ENCODE measurements around the gene PLEKHG4B.

PLEKHG4B gene

DNA sequence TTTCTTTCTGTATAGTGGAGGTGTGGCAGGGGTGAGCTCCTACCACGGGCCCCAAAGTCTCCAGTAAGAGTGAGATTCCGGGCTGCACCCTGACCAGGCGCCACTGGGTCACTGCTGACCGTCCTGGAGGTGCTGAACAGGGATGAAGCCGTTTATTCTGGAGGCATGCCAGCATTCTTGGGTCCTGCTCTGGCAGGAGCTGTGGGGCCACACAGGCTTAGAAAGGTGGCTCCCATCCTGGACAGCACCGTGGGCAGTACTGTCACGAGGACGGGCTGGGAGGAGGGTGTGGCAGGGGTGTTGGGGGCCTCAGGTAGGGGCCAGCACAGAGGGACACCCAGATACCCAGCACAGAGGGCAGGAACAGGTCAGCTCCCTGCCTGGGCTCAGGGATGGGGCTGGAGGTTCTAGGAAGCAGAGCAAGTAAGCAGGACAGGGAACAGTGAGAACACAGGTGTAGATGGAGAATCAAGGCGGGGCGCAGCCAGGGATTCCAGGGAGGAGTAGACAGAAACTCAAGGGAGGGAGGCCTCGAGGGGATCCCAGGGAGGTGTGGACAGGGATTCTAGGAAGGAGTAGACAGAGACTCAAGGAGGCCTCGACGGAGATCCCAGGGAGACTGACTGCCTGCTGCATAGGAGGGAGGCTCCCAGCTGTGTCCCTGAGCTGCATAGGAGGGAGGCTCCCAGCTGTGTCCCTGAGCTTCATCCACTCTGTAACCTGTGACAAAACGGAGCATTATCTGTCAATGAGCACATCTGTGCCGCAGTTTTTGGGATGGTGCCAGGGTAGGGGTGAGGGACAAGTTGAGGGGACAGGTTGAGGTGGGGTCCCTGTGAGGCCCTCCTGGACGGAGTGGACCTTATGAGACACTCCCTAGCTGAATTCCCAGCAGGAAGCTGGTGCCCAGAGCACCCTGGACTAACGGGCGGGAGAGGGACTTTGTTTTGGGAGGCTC is 1.1 kb upstream of the PLEKHG4B start:
- H3K4me1 ChIP-seq (ENCODE audit: low read depth, poor library complexity, severe bottlenecking): peaks cover 43% of the 10 kb centered on the region
- peaks cover 21% of the 10 kb centered on the region; the same call in 1 of the 2 replicates for H3K79me2 ChIP-seq (ENCODE audit: insufficient read depth, low read depth)
- H4K20me1 ChIP-seq (ENCODE audit: insufficient read depth): no peaks in the 10 kb centered on the region
- peak overlapping the region; percentile 50; the same call in 1 of the 2 replicates for H2AFZ ChIP-seq (ENCODE audit: low read depth)
- no peaks in the 10 kb centered on the region for H3K27me3 ChIP-seq (ENCODE audit: insufficient read depth, low read depth)
- TF ChIP-seq, protein P1, sequence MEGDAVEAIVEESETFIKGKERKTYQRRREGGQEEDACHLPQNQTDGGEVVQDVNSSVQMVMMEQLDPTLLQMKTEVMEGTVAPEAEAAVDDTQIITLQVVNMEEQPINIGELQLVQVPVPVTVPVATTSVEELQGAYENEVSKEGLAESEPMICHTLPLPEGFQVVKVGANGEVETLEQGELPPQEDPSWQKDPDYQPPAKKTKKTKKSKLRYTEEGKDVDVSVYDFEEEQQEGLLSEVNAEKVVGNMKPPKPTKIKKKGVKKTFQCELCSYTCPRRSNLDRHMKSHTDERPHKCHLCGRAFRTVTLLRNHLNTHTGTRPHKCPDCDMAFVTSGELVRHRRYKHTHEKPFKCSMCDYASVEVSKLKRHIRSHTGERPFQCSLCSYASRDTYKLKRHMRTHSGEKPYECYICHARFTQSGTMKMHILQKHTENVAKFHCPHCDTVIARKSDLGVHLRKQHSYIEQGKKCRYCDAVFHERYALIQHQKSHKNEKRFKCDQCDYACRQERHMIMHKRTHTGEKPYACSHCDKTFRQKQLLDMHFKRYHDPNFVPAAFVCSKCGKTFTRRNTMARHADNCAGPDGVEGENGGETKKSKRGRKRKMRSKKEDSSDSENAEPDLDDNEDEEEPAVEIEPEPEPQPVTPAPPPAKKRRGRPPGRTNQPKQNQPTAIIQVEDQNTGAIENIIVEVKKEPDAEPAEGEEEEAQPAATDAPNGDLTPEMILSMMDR (conservative IDR thresholded peaks at IDR 0.05; ENCODE audit: low read depth, low read length): no peak
- peak overlapping the region; percentile 91 for H3K9ac ChIP-seq
- H3K4me2 ChIP-seq: peak overlapping the region; percentile 71
- peak overlapping the region; percentile 91 for H3K27ac ChIP-seq
- no peaks in the 10 kb centered on the region for H3K36me3 ChIP-seq (ENCODE audit: insufficient read depth)
- H3K4me3 ChIP-seq (IDR thresholded peaks at IDR 0.05; ENCODE audit: insufficient read depth, low read depth, low read length): no peak overlapping the region

DNA sequence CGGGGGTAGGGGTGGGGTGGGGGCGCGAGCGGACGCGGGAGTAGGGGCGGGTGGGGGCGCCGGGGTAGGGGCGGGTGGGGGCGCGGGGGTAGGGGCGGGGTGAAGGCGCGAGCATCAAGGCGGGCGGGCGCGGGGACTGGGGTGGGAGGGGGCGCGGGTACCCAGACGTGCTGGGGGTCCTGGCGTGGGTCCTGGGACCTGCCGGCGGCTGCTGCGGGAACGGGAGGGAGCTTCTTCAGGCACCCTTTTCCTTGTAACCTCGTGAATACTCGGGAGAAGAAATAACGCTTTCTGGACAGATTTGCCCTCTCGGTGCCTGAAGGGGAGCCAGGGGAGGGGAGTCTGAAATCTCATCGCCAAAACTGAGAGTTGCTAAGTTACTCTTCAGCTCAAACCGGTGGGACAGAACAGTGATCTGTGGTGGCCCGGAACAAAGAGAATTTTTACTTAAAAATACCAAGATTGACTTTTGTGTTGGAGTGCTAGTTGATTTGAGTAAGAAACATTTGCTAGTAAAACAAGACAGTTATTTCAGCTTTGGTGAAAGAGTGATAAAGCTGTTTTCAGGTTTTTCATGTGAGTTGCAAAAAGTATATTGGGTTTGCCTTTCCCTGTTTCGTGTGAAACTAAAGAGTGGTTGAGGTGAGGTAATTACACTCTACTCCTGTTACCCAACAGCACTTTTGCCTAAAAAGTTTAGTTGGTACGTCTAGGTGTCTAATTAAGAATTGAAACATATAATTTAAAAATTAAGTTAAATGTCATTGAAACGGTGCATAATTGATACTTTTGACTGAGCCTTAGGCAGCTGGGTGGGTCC is 643 bp downstream of the PLEKHG4B start:
- no peaks in the 10 kb centered on the region for H3K27me3 ChIP-seq (ENCODE audit: insufficient read depth, low read depth)
- H3K79me2 ChIP-seq (ENCODE audit: insufficient read depth, low read depth): peaks cover 29% of the 10 kb centered on the region; the same call in 1 of the 2 replicates
- H3K27ac ChIP-seq: peak overlapping the region; percentile 88
- H4K20me1 ChIP-seq (ENCODE audit: insufficient read depth): no peaks in the 10 kb centered on the region
- peaks cover 57% of the 10 kb centered on the region for H3K4me1 ChIP-seq (ENCODE audit: low read depth, poor library complexity, severe bottlenecking)
- H3K36me3 ChIP-seq (ENCODE audit: insufficient read depth): 0 out of 2 replicates have a peak, but pooled peaks cover 3% of the 10 kb centered on the region
- peak overlapping the region; percentile 58 for H3K9ac ChIP-seq
- no peak overlapping the region for H3K4me3 ChIP-seq (IDR thresholded peaks at IDR 0.05; ENCODE audit: insufficient read depth, low read depth, low read length)
- TF ChIP-seq, protein P1 (conservative IDR thresholded peaks at IDR 0.05; ENCODE audit: low read depth, low read length): no peak
- H2AFZ ChIP-seq (ENCODE audit: low read depth): peak overlapping the region; percentile 3; the same call in 1 of the 2 replicates
- H3K4me2 ChIP-seq: peak overlapping the region; percentile 88

DNA sequence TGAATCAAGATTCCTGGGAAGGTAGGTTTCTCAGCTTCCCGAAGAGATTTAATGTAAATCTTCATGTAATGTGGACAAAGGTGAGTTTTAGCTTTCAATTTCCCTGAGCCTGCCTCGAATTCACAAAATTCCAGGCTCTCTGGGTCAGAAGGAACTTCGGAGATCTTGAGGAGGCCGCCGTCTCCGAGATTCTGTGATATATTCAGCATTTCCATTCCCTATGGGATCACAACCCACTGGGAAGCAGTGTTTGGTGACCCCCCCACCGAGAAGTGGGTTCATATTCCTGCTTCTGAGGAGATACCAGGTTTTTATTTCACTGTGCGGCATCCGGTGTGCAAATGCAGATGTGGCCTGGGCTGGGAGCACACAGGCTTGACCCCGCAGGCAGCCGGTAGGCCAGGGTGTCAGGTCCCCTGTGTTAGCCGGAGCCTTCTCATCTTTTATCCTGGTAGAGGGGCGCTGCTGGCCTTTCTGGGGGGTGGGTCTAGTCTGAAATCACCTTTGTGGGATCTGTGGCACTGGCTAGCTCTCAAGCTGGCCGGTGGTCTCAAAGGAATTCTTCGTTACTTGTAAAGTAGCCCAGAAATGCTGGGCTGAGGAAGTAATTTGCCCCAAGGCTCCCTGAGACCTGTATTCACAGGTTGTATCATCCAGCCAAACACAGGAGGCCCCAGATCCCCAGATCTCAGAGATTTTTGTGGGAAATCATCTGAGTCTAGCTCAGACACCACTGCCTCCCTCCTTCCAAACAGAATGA is 1.4 kb downstream of the PLEKHG4B start:
- TF ChIP-seq, protein P1 (conservative IDR thresholded peaks at IDR 0.05; ENCODE audit: low read depth, low read length): no peak
- Histone ChIP-seq H3K27me3 (ENCODE audit: insufficient read depth, low read depth) (no peaks in the 10 kb centered on the region), H4K20me1 (ENCODE audit: insufficient read depth) (no peaks in the 10 kb centered on the region), H3K79me2 (ENCODE audit: insufficient read depth, low read depth) (peaks cover 30% of the 10 kb centered on the region; the same call in 1 of the 2 replicates), H3K27ac (peak overlapping the region; percentile 88), H3K4me2 (peak overlapping the region; percentile 88), H3K4me3 (IDR thresholded peaks at IDR 0.05; ENCODE audit: insufficient read depth, low read depth, low read length) (no peak overlapping the region), H3K36me3 (ENCODE audit: insufficient read depth) (0 out of 2 replicates have a peak, but pooled peaks cover 3% of the 10 kb centered on the region), H3K4me1 (ENCODE audit: low read depth, poor library complexity, severe bottlenecking) (peaks cover 62% of the 10 kb centered on the region), H3K9ac (peak overlapping the region; percentile 58; the same call in 1 of the 2 replicates), H2AFZ (ENCODE audit: low read depth) (no peak overlapping the region)

Measured in KMS-11 (cell line).